CD4-positive, alpha-beta T cell treated with Interleukin-6 for 4 hours (primary cell): ENCODE results near the gene CYP4F11.
"Not testable (repeated sequence)": the region's sequence is repeated elsewhere in the genome, so short reads cannot be mapped to it uniquely, and the experiment has no call there.

Experiments used
- DNase-seq: peaks from one replicate; pipeline ENCODE4 v3.0.0-alpha.2; 2020; ENCODE audit warnings: mixed read lengths

The CYP4F11 gene, protein sequence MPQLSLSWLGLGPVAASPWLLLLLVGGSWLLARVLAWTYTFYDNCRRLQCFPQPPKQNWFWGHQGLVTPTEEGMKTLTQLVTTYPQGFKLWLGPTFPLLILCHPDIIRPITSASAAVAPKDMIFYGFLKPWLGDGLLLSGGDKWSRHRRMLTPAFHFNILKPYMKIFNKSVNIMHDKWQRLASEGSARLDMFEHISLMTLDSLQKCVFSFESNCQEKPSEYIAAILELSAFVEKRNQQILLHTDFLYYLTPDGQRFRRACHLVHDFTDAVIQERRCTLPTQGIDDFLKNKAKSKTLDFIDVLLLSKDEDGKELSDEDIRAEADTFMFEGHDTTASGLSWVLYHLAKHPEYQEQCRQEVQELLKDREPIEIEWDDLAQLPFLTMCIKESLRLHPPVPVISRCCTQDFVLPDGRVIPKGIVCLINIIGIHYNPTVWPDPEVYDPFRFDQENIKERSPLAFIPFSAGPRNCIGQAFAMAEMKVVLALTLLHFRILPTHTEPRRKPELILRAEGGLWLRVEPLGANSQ

GRCh38 chr19:15934332-15935078, at the start of gene CYP4F11:
Gene CYP4F11, minus strand, starts transcription at chr19:15934529. Its CDS starts 121 bp downstream, at chr19:15934408.
- DNase-seq: no peak

DNA sequence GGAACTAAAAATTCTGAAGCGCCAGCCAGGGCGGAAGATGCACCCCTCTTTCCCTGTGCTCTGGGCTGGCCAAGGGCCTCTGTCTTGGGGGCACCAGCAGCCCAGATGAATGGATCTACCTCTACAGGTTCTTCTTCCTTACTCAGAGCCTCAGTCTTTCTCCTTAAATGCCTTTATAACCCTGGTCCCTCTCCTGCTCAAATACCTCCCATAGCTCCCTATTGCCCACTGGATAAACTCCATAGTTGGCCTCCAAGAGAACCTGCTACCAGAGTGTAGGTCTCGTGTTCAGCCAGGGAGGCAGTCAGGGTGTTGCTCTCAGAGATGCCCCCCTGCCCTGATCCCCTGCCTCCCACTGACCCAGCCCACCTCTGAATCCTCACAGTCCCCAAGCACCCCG, 45.0 kb upstream of the CYP4F11 start:
- no peak for DNase-seq

DNA sequence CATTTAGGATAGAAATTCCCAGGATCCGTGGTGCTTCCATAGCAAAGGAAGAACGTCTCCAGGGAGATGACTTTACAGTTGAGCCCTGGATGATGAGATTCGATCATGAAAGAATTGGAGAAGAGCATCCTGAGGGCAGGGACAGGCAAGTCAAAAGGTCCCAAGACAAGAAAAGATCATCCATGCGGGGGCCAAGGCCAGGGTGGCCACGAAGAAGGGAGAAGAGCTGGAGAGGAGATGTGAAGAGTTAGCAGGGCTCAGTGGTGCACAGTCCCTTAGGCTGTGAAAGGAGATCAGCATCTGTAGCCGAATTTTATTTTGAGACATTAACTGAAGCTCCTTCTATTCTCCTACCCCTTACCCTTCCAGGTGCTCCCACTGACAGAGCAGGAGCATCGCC, 43.4 kb upstream of the CYP4F11 start:
- no peak for DNase-seq

DNA sequence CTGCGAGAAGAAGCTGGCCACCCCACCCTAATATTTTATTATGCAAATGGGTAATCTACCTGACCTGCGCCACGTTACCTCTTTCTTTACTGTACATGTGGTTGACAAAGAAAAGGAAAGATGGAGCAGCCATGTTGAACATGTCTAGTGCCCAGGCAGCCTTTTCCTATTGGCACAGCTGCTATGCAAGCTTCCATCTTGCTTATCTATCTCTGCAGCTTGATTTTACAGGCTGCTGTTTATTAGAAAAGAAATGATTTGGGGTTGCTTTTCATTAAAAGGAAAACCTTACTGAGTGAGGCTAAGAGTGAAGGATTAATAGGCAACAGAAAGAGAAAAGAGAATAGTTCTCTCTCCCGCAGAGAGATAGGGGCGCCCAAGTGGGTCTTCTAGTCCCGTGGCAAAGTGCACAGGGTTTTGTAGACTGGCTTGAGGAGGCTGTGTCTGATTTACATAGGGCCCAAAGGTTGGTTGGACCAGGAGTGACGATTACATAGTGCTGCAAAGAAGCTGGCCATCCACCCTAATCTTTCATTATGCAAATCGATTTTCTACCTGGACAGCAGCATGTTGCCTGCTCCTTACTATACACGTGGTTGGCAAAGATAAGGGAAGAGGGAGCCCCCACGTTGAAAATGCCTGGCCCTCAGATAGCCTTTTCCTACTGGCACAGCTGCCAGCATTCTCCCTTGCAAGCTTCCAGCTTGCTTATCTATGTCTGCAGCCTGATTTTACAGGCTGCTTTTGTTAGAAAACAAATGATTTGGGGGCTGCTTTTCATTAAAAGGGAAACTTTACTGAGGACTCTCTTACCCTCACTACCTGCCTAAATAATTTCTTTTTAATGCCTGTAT, 42.7 kb upstream of the CYP4F11 start:
- no peak for DNase-seq

GRCh38 chr19:15974856-15975255, 40.5 kb upstream of the CYP4F11 start:
- no peak for DNase-seq

- not testable (repeated sequence) for DNase-seq
These were observed 37.7 kb upstream of the CYP4F11 start for GRCh38 chr19:15972043-15972442.

- no peak for DNase-seq
These were observed 37.0 kb upstream of the CYP4F11 start for GRCh38 chr19:15971224-15971780.

- no peak for DNase-seq
These were observed 29.9 kb upstream of the CYP4F11 start for GRCh38 chr19:15964231-15964630.

- DNase-seq: no peak
These were observed 28.0 kb upstream of the CYP4F11 start for GRCh38 chr19:15962319-15962718.

GRCh38 chr19:15954820-15955219, 20.5 kb upstream of the CYP4F11 start:
- DNase-seq: no peak

DNA sequence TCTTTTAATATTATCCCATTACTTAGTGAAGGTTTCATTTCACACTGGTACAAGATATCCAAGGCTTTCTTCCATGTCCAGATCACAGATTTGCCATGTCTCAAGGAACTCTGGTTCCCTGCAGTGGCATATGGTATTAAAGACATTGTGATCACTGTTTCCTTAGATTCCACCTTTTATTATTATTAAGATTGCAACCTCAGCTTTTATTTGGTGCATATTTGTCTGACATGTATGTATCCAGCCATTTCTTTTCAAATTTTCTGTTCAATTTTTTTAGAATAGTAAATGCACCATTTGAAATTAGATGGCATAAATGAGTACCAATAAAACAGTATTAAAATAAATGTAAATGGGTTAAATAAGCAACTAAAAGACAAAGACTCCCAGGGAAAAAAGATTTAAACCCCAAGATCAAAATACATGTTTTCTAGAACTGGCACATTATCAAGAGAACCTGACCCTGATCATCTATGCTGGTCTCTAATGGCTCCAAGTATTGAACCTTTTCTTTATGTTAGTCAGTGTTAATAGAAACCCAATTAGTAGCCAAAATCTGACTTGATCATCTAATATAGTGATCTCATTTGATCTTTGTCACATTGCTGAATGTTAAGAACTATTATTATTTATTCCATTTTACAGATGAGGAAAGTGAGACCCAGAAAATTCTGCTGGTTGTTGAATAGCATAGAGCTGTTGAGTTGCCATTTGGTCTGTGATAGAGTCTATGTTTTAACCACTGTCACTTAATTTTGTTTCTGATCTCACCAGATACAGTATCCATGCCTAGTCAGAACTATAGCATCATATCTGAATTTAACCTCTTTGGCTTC, 14.1 kb upstream of the CYP4F11 start, which contains the start of gene OR10H4:
Gene OR10H4, plus strand, starts transcription at position 786 of the 836 bp plus-strand sequence. Its CDS starts 0 bp downstream, at position 786.
- DNase-seq: no peak

GRCh38 chr19:15945301-15945700, 11.0 kb upstream of the CYP4F11 start:
- DNase-seq: no peak

DNA sequence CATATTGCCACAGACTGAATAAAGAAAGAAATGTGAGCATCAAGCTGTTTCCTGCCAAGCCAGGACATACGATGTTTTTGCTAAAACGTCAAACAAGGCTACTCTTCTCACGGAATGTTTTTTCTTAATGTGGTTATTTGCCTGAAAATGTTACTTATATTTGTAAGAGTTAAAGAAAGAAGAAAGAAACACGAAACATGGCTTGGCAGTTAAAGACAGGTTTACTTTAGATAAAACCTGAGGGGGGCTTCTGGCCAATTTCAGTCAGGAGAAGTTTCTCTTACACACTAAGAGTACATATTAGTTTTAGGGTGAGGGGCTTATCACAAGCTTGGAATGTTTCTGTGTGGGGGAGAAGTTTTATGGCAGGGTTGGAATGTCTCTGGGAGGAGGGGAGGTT, 10.1 kb upstream of the CYP4F11 start:
- no peak for DNase-seq

DNA sequence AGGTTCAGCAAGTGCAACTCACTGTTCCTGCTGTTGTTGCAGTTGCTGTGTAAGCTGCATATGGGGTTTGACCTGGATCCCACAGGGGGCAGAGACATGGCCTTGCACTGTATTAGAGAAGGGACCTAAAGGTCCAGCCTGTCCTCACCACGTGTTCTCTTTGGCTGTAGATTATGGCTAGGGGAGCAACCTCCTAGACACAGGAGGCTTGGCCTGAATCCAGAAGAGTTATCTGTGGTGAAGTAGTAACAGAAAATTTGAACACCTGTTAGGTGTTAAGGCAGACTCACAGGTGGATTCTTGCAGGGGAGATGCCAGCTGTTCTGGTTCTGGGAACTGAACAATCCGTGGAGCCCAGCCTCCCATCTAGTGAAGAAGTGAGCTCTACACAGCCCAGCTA, 3.4 kb upstream of the CYP4F11 start:
- no peak for DNase-seq

GRCh38 chr19:15936950-15937349, 2.6 kb upstream of the CYP4F11 start:
- DNase-seq: no peak

GRCh38 chr19:15936173-15936572, 1.8 kb upstream of the CYP4F11 start:
- DNase-seq: no peak

GRCh38 chr19:15935167-15935702, 906 bp upstream of the CYP4F11 start:
- DNase-seq: no peak

DNA sequence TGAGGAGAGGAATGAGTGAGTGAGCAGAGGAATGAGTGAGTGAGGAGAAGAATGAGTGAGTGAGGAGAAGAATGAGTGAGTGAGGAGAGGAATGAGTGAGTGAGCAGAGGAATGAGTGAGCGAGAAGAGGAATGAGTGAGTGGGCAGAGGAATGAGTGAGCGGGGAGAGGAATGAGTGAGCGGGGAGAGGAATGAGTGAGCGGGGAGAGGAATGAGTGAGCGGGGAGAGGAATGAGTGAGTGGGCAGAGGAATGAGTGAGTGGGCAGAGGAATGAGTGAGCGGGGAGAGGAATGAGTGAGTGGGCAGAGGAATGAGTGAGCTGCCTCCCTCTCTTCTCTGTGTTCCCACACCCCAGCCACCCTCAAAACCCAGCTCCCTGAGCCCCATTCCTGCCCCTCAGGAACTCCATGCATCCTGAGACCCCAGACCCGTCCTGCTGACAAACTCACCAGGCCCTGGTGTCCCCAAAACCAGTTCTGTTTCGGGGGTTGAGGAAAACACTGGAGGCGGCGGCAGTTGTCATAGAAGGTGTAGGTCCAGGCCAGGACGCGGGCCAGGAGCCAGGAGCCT, 483 bp downstream of the CYP4F11 start:
- not testable (repeated sequence) for DNase-seq

GRCh38 chr19:15928321-15928720, 6.0 kb downstream of the CYP4F11 start:
- DNase-seq: no peak

DNA sequence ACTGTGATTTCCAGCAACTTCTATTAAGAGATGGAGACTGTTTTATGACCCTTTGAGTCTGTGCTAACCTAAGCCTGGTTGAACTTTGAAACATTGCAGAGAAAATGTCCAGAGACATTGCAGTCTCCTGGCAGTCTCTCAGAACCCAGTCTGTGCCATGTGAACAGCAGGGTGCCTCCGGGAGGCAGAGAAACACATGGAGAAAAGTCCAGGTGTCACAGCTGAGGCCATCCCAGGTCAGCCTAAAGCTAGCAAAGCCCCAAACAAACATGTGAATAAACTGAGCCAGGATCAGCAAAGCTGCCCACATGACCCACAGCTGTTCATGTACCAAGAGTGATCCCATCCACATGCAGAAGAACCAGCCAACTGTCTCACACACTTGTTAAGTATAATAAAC, 7.8 kb downstream of the CYP4F11 start:
- no peak for DNase-seq

DNA sequence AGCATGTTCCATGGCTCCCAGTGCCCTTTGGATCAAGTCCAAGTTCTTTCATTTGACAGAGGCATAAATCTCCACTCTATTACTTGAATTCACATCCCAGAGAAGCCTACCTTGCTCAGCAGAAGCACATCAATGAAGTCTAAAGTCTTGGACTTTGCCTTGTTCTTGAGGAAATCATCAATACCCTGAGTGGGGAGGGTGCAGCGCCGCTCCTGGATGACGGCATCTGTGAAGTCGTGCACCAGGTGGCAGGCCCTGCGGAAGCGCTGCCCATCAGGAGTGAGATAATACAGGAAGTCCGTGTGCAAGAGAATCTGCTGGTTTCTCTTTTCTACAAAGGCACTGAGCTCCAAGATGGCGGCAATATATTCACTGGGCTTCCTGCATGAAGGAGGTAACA, 10.6 kb downstream of the CYP4F11 start:
- DNase-seq: no peak
